ENCODE measurements around the gene SS18.

Gene SS18

DNA sequence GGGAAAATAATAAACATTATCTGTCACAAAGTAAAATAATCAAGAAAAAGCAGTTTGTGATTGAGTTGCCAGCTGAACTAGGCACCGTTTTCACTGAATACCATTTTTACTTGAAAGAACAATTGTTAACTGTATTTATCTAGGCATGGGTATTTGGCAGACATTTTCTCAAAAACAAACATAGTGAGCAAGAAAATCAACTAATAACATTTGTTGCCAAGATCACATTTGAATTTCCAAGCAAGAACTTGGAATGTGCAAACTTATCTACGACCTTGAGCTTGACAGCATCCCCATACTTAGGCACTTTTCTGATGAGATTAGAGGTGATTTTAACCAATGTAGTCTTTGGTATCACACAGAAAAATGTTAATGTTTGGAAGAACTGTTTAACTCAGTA, 16.7 kb downstream of the SS18 start:
- no peak for DNase-seq (ENCODE audit: low read depth in 3 of 3, low spot score in 1 of 3)

DNA sequence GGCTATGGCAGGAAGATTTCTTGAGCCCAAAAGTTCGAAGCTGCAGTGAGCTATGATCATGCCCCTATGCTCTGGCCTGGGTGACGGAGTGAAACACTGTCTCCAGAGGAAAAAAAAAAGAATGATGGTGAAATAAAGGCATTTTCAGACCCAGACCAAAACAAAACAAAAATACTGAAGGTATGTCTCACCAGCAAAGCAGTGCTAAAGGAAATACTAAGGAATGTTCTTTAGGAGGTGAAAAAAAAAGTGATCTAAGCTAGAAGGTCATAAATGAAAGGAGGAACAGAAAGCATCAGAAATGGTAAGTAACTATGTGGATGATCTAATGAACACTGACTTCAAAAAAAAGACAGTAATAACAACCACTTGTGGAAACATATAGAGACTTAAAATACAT, 18.7 kb downstream of the SS18 start:
- DNase-seq (ENCODE audit: low read depth in 3 of 3, low spot score in 1 of 3) = no peak

DNA sequence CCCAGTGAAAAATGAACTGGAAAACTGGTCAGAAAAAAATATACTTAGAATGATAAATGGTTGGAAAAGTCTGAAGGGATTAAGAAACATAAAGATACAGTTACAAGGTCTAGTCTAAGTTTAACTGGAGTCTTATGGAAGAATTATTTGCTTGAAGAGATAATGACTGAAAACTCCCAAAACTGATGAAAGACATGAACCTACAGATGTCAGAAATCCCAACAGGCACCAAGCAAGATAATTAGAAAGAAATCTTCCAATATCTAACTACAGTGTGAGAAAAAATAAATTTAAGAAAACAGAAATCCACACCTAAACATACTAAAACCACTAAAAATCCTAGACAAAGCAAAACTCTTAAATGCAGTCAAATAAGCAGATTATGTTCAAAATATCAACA, 19.4 kb downstream of the SS18 start:
- DNase-seq (ENCODE audit: low read depth in 3 of 3, low spot score in 1 of 3) = no peak

DNA sequence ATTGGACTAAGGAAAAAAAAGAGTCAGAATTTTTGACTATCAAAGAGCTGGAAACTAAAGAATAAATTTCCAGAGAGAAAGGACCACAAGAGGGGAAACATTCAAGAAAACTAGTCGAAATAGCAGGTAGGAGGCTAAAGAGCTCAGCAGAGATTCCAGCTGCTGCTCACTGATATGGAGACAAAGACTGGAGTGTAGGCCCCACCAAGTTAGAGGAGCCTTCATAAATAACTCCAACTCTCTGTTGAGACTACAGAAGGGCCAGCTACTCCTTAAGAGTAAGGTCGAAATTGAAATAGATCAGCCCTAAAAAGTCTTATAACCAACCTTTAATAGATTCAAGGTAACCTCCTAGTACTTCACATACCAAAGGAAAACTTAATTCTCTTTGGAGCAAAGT, 31.1 kb downstream of the SS18 start:
- no peak for DNase-seq (ENCODE audit: low read depth in 3 of 3, low spot score in 1 of 3)

DNA sequence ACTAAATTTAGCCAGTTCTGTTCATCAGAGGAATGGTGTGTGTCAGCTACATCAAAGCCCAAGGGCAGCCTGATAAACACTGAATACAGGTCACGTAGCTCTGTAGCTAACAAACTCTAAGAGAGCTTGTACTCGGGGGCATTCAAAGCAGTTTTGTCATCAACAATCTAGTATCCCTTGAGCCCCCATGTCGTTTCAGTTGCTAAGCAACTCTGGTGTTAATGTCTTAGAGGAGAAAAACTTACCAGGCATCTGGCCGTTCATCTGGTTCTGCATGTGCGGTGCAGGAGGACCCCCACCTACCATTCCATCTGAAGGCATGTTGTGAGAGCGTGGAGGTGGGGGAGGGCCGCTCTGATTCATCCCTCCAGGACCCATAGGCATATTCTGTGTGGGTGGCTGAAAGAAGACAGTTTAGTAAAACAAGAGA, 33.1 kb downstream of the SS18 start:
- peak in 1 of 3 donors; percentile 5 for DNase-seq (ENCODE audit: low read depth in 3 of 3, low spot score in 1 of 3)

DNA sequence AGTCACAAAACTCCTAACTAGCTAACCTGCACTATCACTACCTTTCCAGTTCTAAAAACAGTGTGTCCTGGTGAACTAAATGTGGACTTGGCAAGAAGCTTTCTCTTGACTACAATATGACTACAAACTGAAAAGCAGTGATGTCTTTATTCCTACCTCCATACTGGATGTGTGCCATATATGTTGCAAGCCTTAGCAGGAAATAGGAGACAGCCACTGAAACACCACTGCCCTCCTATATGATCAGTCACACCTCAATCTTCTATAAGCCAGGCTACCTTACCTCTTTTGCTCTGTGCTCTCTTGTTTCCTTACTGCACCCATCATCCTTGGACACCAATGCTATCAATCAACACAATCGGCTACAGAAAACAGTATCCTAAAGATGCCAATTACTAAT, 34.1 kb downstream of the SS18 start:
- DNase-seq (ENCODE audit: low read depth in 3 of 3, low spot score in 1 of 3) = no peak

DNA sequence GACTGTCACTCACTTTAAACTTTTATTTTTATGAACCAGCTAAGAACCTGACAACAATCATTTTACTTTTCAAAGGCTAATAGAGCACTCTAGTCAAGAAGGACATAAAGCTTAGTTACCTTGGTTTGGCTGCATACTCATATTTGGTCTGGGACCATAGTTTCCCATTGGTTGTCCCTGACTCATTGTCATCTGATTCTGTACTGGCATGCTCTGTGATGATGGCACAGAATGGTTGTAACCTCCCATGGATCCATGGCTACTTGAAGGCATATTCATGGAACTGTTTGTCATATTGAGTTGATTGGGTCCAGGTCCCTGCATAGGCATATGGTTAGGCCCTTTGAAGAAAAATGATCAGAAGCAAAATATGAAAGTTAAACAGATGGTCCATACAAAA, 37.9 kb downstream of the SS18 start:
- no peak for DNase-seq (ENCODE audit: low read depth in 3 of 3, low spot score in 1 of 3)

DNA sequence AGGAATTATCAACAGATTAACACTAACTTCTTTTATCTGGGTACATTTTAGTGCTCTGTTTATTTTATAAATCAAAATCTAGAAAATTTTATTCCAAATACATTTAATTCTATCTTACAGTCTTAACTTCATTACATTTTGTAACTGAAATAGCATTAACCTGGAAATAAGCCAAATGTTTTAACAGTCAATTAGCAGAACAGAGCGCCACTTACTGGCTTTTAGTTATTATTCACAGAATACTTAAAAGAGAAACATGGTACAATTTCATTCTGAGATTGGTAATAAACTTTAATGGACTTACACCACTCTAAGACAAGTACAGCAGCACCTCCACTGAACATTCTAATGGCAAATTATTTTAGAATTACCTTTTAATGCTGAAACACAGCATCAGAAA, 38.6 kb downstream of the SS18 start:
- no peak for DNase-seq (ENCODE audit: low read depth in 3 of 3, low spot score in 1 of 3)

DNA sequence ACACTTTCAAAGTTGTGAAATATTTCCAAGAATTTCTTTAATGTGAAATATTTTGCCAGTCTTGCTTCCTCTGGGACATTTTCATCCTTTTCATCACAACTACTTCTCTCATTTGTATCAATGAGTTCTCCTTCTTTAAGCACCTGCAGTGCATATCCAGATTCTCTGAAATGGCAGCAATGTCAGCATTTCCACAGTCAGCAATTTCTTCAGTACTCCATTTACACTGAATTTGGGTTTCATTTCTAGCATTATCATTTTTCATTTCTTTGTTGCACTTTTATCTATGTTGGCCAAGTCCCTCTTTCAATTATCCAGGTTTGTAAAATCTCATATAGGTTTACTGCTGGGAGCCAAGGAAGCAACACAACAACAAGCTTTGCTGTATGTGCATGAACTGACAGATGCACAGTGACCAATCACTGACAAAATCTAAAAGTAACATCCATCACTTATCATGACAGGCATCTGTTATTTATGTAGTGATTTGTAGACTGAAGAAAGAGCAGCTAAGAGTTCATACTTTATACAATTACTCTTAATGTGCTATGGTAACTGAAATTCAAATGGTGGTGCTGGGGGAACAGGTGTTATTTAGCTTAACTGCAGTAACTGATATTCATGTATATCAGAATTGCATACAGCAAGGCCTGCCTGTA, 43.9 kb downstream of the SS18 start:
- no peak for DNase-seq (ENCODE audit: low read depth in 3 of 3, low spot score in 1 of 3)

DNA sequence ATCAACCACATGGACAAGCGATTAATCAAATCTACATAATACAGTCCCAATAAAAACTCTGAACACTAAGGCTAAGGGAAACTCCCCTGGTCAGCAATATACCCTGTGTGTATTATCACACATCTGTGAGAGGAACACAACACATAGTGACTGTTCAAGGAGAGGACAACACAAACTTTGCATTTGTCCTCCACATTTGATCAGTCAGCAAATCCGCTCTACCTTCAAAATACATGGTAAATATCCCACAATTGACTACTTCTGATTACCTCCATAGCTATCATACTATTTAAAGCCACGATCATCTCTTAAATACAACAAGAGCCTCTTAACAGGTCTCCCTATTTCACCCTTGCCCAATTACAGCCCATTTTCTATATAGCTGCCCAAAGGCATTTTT, 45.6 kb downstream of the SS18 start:
- DNase-seq (ENCODE audit: low read depth in 3 of 3, low spot score in 1 of 3) = no peak

DNA sequence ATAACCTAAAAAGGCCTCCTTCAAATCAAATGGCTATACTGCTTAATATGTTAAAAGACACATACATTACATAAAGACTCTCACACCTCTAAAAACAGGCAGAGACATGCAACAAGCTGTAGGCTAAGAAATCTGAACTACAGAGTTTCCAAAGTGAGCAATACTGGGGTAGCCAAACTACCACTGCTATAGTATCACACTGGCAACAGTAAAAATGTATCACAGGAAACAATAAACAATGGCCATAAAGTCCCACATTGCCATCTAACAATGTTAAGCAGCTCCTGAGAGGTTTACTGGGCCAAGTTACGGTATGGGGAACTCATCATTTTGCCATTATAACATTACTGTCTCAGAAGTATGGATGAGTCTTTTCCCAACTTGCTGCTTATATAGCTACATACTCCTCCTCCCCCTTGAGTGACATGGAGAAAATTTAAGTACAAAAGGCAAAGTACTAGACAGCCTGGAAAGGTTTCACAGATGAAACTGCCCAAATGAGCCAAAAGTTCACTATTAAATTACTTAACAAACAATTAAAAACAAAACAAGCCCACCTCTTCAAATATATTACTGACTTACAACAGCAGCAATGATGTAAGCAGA, 50.3 kb downstream of the SS18 start:
- DNase-seq (ENCODE audit: low read depth in 3 of 3, low spot score in 1 of 3) = no peak

DNA sequence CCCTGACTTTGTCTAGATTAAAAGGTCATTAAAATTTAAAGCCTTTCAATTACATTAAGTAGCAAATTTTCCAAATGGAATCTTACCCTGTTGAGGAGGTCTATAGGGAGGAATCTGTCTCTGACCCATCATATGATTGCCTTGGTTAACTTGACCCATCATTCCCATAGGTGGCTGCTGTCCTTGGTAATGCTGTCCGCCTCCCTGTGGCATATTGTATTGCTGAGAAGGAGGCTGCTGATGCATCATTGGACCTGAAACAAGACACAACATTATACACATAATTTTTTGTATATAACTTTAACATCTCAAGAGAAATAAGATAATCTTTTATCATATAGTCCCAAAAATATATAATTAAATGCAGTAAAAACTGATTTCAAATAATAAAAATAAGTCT, 51.2 kb downstream of the SS18 start:
- DNase-seq (ENCODE audit: low read depth in 3 of 3, low spot score in 1 of 3) = no peak

DNA sequence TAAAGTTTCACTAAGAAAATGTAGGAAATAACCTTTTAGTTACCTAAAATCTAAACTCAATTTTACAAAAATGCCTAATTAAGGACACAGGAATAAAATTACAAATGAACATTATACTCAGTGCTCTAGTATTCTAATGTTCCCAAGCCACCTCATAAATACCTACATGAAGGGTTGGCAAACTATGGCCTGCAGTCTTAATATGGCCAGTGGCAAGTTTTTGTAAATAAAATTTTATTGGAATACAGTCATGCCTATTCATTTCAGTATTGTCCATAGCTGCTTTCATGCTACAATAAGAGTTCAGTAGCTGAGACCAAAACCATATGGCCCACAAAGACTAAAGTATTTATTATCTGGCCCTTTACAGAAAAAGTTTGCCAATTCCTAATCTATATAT, 53.8 kb downstream of the SS18 start:
- DNase-seq (ENCODE audit: low read depth in 3 of 3, low spot score in 1 of 3) = no peak

DNA sequence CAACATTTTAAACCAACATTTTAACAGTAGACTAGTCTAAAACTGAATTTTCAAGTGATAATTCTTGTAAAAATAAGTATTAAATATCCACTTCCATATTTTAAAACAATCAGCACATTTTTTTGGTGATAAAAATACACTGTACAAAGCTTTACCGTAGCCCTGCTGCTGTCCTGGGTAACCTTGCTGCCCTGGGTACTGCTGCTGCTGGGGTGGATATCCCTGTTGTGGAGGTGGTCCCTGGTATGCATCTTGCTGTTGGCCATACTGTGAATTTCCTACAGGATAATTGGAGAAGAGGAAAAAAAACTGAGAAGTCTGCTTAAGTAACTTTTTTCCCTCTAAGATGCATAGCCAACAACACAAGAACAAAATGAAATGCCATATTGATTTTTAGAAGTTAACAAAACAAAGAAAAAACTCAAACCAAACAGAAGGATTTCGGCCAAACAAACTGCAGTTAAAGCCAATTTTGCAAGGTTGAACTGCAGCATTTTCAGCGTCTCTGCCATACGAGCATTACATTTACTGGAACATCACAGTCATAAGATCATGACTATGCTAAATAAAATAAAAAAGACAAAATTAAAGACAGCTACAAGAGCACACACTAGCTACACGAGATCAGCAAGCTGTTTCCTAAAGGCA, 55.4 kb downstream of the SS18 start:
- DNase-seq (ENCODE audit: low read depth in 3 of 3, low spot score in 1 of 3) = no peak

DNA sequence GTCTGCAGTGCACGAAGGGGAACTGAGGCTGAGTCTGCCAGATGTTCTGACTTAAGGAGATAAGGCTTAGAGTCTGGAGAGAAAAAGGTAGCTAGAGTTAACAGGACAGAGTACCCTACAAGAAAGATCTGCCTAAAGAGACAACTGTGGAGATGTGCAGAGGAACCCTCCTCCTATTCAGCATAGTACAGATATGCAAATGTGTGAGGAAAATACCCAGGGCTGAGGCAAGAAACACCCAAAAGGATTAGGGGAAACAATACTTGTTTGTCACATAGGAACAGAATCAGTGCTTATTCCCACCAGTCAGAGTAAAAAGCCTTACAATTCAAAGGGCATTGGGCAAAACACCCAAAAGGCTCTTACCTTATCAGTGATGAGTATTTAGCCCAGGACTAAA, 67.8 kb downstream of the SS18 start:
- DNase-seq (ENCODE audit: low read depth in 3 of 3, low spot score in 1 of 3) = no peak

DNA sequence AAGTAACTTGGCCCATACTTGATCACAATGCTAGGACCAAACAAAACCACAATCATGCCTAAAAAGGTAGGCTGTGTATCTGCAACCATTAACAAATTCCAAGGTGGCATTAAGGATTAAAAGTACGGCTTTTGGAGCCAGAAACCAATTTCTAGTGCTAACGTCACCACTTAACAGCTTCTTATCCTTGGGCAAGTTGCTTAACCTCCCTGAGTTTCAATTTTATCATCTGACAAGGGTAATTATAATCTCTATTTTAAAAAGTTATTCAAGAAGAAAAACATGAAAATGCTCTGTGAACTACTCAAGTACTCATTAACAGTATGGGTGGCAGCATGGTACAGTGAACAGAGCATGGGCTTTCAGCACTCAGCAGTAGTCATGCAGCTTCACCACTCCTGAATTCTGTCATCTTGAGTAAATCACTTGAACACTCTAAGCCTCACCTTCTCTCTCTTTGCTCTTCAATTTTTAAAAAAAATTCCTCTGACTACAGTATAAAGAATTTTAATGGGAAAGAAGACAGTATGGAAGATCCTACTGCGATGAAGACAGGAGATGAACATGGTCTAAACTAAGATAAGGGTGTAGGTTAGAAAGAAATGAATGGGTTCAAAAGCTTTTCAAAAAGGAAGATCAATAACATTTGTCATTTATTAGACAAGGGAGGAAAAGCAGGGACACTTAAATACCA, 69.2 kb downstream of the SS18 start:
- no peak for DNase-seq (ENCODE audit: low read depth in 3 of 3, low spot score in 1 of 3)

DNA sequence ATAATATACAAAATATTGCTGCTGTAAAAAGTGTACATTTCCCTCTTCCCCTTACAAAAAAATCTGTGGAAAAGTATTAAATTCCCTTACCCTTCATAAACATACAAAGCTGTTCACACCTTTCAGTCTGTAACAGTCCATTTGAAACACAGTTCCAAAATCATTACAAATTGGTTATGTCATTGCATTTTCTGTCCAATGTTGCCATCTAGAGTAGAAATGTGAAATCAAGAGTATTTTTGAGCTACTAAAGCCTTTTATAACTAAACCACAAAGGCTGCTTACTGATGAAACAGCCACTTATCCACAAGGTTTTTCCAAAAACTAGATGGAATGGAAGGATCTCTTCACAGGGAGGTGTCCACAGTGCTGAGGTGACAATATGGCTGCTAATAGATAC, 72.5 kb downstream of the SS18 start:
- DNase-seq (ENCODE audit: low read depth in 3 of 3, low spot score in 1 of 3) = no peak

DNA sequence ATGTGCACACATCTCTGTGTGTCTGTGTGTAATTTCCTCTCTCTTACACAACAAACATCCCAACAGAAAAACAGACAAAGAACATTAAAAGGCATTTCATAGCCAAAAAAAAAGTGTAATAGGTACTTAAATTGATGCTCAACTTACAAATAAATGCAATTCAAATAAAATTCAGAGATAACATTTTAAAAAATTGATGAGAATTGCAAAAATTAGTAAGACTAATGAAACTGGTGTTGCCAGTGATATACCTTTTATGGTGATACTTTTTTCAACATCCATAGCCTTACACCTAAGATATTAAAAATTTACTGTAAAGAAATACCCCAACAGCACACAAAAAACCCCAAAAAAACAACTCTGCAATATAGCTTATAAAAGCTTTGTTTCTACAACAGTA, 76.0 kb downstream of the SS18 start:
- no peak for DNase-seq (ENCODE audit: low read depth in 3 of 3, low spot score in 1 of 3)

DNA sequence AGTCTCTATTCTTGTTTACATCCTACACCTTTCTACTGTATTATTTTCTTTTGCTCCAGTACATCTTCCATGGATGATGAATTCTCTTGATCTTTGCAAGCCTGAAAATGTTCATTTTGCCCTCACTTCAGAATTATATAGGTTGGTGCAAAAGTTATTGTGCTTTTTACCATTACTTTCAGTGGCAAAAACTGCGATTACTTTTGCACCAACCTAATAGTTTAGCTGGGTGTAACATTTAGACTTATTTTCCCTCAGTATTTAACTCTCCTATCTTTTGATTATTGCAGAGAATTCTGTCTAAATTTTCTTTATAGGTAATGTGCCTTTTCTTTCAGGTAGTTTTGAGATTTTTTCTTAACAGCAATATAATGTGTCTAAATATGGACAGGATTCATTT, 81.8 kb downstream of the SS18 start:
- DNase-seq (ENCODE audit: low read depth in 3 of 3, low spot score in 1 of 3) = no peak

DNA sequence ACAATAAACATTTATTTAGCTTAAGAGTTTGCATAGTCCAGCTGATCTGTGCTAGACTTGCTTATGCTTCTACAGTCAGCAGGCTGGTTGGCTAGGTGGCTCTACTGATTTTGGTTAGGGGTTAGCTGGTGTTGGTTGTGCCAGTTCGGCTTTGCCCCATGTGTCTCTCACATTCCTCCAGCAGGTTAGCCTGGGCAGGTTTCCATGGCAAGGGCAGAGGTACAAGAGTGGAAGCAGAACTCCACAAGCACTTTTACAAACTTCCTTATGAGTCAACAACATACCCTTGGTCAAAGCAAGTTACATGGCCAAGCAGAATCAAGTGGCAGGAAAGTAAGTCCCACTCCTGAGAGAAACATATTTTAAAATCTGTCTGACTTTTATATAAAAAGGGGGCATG, 82.3 kb downstream of the SS18 start:
- DNase-seq (ENCODE audit: low read depth in 3 of 3, low spot score in 1 of 3) = no peak

DNA sequence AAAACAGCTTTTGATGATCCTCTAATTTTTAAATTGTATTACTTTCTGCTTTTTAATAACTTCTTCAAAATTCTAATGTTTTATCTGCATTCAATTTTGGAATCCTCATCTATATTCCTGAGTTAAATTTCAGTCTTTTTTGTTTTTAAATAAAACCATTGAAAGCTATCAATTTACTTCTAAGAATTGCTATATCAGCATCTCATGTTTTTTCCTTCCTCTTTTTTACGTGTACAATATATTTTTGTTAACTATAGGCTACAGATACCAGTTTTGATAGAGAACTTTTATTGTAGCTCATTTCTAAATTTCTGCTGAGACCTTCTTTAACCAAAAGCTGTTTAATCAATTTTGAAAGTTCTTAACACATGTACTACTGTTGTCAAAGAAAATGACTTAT, 84.5 kb downstream of the SS18 start:
- DNase-seq (ENCODE audit: low read depth in 3 of 3, low spot score in 1 of 3) = no peak

DNA sequence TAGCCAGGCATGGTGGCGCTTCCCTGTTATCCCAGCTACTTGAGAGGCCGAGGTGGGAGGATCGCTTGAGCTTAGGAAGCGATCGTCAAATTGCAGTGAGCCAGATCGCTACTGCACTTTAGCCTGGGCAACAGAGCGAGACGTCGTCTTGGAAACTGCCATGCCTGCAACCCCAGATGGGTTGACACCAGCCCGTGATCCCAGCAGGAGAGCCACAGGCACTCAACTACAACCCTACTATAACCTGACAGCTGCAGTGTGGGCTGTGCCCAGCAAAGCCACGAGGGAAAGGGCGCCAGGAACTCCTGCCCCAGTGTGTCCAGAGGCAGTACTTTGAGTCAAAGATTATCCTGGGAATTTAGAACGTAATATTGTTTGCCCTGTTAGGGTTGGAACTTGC, 85.6 kb downstream of the SS18 start:
- DNase-seq (ENCODE audit: low read depth in 3 of 3, low spot score in 1 of 3) = no peak

Measured in stimulated activated CD4-positive, alpha-beta T cell treated with anti-CD3 and anti-CD28 coated beads, TNF-alpha, amount 100 ng/mL, for 1 hour (primary cell).